Sigmoid colon (tissue), 7 donors: ENCODE measurements around the gene SRBD1. TPM values are rescaled to one million over a fixed set of nuclear protein-coding genes. Genes with fewer than 3 reads are reported as not detected.

ENCODE experiments used
- DNase-seq: peaks from one replicate; pipeline ENCODE4 v3.0.0-alpha.2; 2019
- H3K27ac ChIP-seq, 4 donors: fragments of 200-600 bp; sonication (generic); one replicate each; pipeline ENCODE4 v1.5.1; 2016 to 2019; ENCODE audit warnings: mild to moderate bottlenecking in 1 of 4
- H3K27me3 ChIP-seq, 3 donors: fragments of 200-600 bp; sonication (generic); one replicate each; pipeline ENCODE4 v1.5.1; 2019; ENCODE audit warnings: mild to moderate bottlenecking in 1 of 3
- H3K36me3 ChIP-seq, 4 donors: fragments of 200-600 bp; sonication (generic); one replicate each; pipeline ENCODE4 v1.5.1; 2016 to 2019
- H3K4me1 ChIP-seq, 4 donors: fragments of 200-600 bp; sonication (generic); one replicate each; pipeline ENCODE4 v1.5.1; 2017 to 2019
- H3K4me3 ChIP-seq, 4 donors: fragments of 200-600 bp; sonication (generic); one replicate each; pipeline ENCODE4 v1.5.1; 2017 to 2019; ENCODE audit warnings: mild to moderate bottlenecking in 2 of 4, moderate library complexity in 1 of 4
- H3K9me3 ChIP-seq, 4 donors: fragments of 200-600 bp in 3 of 4; sonication (generic) in 3 of 4; one replicate each; pipeline versions ENCODE4 v1.5.1 to v1.6.1; 2013 to 2019
- CTCF ChIP-seq, 4 experiments: fragments of 450-650 bp in 3 of 4; fragments of 200-600 bp in 1 of 4; IDR thresholded peaks; one replicate each; pipeline ENCODE4 v1.5.1; 2016 to 2019; ENCODE audit warnings: antibody characterized with exemption in 4 of 4, mild to moderate bottlenecking in 3 of 4, moderate library complexity in 2 of 4
- EP300 ChIP-seq, 4 donors: sonication (generic); formaldehyde crosslinking; IDR thresholded peaks; one replicate each; pipeline ENCODE4 v1.6.1; 2017; ENCODE audit warnings: antibody characterized with exemption in 4 of 4
- POLR2A ChIP-seq, 2 donors: fragments of 450-650 bp; IDR thresholded peaks; one replicate each; pipeline ENCODE4 v1.6.1; 2016; ENCODE audit warnings: antibody characterized with exemption in 2 of 2, mild to moderate bottlenecking in 2 of 2, moderate library complexity in 2 of 2
- POLR2AphosphoS5 ChIP-seq, 4 donors: sonication (generic); formaldehyde crosslinking; IDR thresholded peaks; one replicate each; pipeline ENCODE4 v1.6.1; 2017; ENCODE audit warnings: antibody characterized with exemption in 4 of 4
- WGBS, 2 donors: extraction: QIAGEN DNeasy Blood & Tissue Kit; methylation state at CpG; one replicate each; pipeline ENCODE4 v1.1.7; 2013; 5-methylcytosine and 5-hydroxymethylcytosine counted together
- intact Hi-C: fragments of 100-400 bp; cut with DNase I; formaldehyde crosslinking; loops from one replicate; pipeline ENCODE4 v1.15.1; 2023
- polyA plus RNA-seq, 3 donors: library from polyadenylated mRNA; stranded (reverse); fragments of 200-250 nt; gene quantifications; one replicate each; pipeline ENCODE4 v1.2.3, GENCODE V29; 2013
- total RNA-seq, 4 donors: library from RNA; depleted of rRNA; stranded (reverse); fragments of >200 nt; gene quantifications; one replicate each; pipeline ENCODE4 v1.1.0, GENCODE V29; 2016
- donor health status: healthy with polysubstance abuse.
- donor health status: Bipolar disorder and iron deficiency.
- donor health status: healthy.

SRBD1 gene
- total and polyA plus RNA-seq, 7 donors: 9.0 to 31.4 (median 16.0) TPM

DNA sequence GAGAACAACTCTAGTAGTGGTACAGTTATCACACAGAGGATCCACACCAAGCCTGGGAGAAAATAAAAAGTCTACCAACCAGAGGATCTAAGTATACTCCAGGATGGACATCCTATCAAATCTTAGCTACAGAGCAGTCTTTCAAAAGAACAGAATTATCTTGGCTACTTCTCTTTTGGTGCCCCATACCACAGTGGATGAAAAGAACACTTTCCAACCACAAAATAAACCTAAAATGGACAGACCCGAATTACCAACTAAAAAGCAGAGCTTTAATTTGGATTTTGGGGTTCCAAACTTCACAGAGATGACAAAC, 116.1 kb downstream of the SRBD1 start:
- 25 to 28% methylated on average over 1 of the region's 1 CpG for WGBS, 2 donors
- H3K36me3 ChIP-seq: no peaks in the 10 kb centered on the region
- no peak overlapping the region for H3K4me3 ChIP-seq
- H3K9me3 ChIP-seq: no peaks in the 10 kb centered on the region
- no peak overlapping the region for H3K27ac ChIP-seq
- intact Hi-C loops: loop anchor here (1.0 kb wide), 1 partner anchor 512 kb away; no protein-coding TSS in a partner anchor
- H3K27me3 ChIP-seq: no peaks in the 10 kb centered on the region
- TF ChIP-seq POLR2A (IDR thresholded peaks at IDR 0.05) (no peak), CTCF (IDR thresholded peaks at IDR 0.05) (no peak), POLR2AphosphoS5 (IDR thresholded peaks at IDR 0.05) (no peak), EP300 (IDR thresholded peaks at IDR 0.05) (no peak)
- no peaks in the 10 kb centered on the region for H3K4me1 ChIP-seq
- DNase-seq: no peak

DNA sequence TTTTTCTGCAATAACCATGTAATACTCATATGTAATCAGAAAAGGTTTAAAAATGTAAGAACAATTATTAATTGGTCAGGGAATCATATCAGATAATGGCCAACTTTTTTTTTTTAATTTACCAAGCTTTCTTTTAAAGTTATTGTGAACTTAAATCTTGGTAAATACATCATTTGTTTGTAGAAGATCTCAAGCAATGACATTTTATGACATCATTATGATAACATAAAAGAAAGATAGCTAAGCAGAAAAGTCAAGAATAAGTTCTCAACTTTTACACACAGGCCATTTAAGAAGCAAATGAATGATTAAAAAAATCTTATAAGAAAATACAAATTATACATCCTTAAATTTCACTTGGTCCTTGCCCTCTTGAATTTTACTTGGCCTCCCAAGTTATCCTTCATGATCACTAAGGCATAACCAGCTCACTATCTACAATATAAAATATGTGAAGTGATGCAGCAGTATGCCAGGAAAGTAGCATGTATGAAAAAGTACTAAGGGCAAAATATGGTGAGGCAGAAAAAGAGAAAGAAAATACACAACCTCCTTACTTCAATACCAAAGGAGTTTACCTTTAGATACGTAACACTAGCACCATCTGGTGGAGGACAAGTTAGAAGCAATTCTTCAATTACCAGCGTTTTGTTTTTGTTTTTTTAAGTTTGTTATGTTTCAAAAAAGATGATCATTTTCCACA, 116.6 kb downstream of the SRBD1 start:
- no peak overlapping the region for H3K27ac ChIP-seq
- WGBS, 2 donors: 6 to 9% methylated on average over 2 of the region's 2 CpGs
- no peaks in the 10 kb centered on the region for H3K36me3 ChIP-seq
- H3K27me3 ChIP-seq: no peaks in the 10 kb centered on the region
- H3K9me3 ChIP-seq: no peaks in the 10 kb centered on the region
- no peak for DNase-seq
- intact Hi-C loops: loop anchor here (1.0 kb wide), 1 partner anchor 511 kb away; no protein-coding TSS in a partner anchor
- no peaks in the 10 kb centered on the region for H3K4me1 ChIP-seq
- TF ChIP-seq CTCF (IDR thresholded peaks at IDR 0.05): peak; percentile 49 to 73 (median 59)
- no peak for TF ChIP-seq POLR2AphosphoS5 (IDR thresholded peaks at IDR 0.05)
- no peak for TF ChIP-seq EP300 (IDR thresholded peaks at IDR 0.05)
- no peak overlapping the region for H3K4me3 ChIP-seq

DNA sequence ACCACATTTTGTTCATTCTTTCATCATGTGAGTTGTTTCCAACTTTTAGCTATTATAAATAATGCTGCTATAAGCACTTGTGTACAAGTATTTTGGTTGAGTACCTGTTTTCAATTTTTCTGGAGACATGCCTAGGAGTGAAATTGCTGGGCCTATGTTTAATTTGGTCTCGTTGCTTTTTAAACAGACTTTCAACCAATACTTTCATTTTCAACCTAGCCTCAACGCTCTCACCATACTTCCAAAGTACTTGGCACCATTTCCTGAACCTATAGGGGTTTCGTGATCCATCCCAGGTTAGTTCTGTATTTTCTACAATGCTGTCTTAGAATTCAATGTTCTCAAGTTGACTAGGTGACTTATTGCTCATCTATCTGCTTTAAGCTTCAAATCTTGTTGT, 126.1 kb downstream of the SRBD1 start:
- WGBS, 2 donors: 83 to 88% methylated on average over 3 of the region's 3 CpGs
- Histone ChIP-seq H3K4me1 (no peaks in the 10 kb centered on the region), H3K27me3 (no peaks in the 10 kb centered on the region), H3K27ac (no peak overlapping the region), H3K36me3 (peaks cover 0 to 10% (median 0%) of the 10 kb centered on the region in 4 donors), H3K4me3 (no peak overlapping the region), H3K9me3 (no peaks in the 10 kb centered on the region)
- TF ChIP-seq POLR2A (IDR thresholded peaks at IDR 0.05) (no peak), CTCF (IDR thresholded peaks at IDR 0.05) (no peak), POLR2AphosphoS5 (IDR thresholded peaks at IDR 0.05) (no peak), EP300 (IDR thresholded peaks at IDR 0.05) (no peak)
- no peak for DNase-seq
- intact Hi-C loops: no loop called here

DNA sequence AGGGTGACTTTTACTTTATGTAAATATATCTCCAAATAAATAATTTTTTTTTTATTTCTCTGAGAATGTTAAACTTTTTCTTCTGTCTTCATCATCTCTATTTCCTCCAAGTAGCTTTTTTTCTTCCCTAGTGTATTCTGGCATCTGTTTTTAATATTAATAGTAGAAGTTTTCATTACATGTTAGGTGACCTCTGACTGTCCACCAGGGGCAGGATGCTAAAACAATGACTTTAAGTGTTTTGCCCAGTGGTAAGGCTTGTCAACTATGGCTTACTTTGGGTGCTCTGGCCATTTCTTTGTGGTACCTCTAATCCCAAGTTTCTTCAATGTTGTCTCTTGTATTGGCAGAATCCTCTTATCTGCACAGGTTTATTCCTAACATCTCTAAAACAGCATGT, 127.1 kb downstream of the SRBD1 start:
- TF ChIP-seq CTCF (IDR thresholded peaks at IDR 0.05): no peak
- TF ChIP-seq POLR2A (IDR thresholded peaks at IDR 0.05): no peak
- TF ChIP-seq POLR2AphosphoS5 (IDR thresholded peaks at IDR 0.05): no peak
- TF ChIP-seq EP300 (IDR thresholded peaks at IDR 0.05): no peak
- H3K27me3 ChIP-seq: no peaks in the 10 kb centered on the region
- peaks cover 0 to 13% (median 0%) of the 10 kb centered on the region in 4 donors for H3K36me3 ChIP-seq
- H3K4me1 ChIP-seq: no peaks in the 10 kb centered on the region
- peaks cover 0 to 3% (median 0%) of the 10 kb centered on the region in 4 donors for H3K9me3 ChIP-seq
- no peak overlapping the region for H3K27ac ChIP-seq
- DNase-seq: no peak
- intact Hi-C loops: no loop called here
- no peak overlapping the region for H3K4me3 ChIP-seq

- WGBS, 2 donors: 94 to 96% methylated on average over 1 of the region's 1 CpG
- no peak overlapping the region for H3K27ac ChIP-seq
- peaks cover 0 to 3% (median 0%) of the 10 kb centered on the region in 4 donors for H3K9me3 ChIP-seq
- no peaks in the 10 kb centered on the region for H3K4me1 ChIP-seq
- H3K27me3 ChIP-seq: no peaks in the 10 kb centered on the region
- H3K4me3 ChIP-seq: no peak overlapping the region
- TF ChIP-seq EP300 (IDR thresholded peaks at IDR 0.05) (no peak), CTCF (IDR thresholded peaks at IDR 0.05) (no peak), POLR2AphosphoS5 (IDR thresholded peaks at IDR 0.05) (no peak), POLR2A (IDR thresholded peaks at IDR 0.05) (no peak)
- intact Hi-C loops: no loop called here
- DNase-seq: no peak
- H3K36me3 ChIP-seq: peaks cover 0 to 10% (median 0%) of the 10 kb centered on the region in 4 donors
Observed at GRCh38 chr2:45477546-45477945, 133.5 kb downstream of the SRBD1 start.
